HG02981 (cell line): ENCODE measurements around the gene NOS1AP.

ENCODE experiments used
- ATAC-seq: cut with Tn5 transposase; IDR thresholded peaks from one replicate; pipeline ENCODE4 v1.9.1; 2021; ENCODE audit warnings: mild to moderate bottlenecking, moderate library complexity; ENCODE audit not compliant: unreplicated experiment

Gene NOS1AP

DNA sequence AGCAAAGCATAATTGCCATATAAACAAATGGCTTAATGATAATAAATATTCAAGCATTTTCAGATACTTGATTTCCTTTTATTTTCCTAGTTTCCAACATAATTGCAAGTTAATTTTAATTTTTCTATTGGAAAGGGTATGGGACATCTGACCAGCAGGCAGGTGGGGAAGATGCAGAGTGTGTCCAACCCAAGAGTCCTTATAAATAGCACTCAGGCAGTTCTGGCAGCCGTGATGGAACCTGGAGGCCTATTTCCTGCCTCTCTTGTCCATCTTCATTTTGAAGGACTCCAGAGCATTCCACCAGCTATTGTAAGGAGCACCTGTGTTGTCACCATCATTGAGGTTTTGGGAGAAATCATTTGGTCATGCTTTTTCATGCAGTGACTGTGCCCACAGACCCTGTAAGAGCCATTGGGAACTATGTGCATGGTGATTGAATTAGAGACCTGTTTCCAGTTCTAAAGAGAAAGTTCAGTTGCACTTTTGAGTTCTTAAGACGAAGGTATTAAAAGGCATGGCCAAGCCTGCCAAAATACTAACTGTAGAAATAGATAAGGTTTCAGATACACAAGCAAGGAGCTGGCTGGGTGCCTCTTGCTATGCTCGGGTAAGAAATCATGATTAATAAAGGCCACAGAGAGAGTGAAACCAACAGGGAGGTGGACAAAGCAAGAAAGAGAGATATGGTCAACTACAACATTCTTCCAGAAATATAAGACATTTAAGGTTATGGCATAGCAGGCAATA lies 214.9 kb downstream of the NOS1AP start:
- no peak for ATAC-seq

DNA sequence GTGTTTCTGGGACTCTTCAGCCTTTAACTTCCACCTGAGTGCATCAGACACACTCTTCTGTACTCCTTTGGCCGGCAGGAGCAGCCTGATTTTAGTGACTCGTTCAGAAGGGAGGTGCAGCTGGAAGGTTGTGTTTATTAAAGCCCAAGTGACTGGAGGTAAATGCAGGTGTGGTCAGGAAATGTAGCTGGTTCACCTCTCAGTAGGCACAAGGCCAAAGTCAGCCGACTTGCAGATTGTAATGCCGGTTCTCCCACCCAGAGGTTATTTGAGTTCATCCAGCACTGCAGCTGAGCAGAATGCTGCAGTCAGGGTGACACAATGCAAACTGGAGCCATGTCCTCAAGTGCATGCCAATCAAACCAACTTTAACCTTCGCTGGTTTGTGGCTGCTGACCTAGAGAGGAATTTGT lies 215.7 kb downstream of the NOS1AP start:
- no peak for ATAC-seq

DNA sequence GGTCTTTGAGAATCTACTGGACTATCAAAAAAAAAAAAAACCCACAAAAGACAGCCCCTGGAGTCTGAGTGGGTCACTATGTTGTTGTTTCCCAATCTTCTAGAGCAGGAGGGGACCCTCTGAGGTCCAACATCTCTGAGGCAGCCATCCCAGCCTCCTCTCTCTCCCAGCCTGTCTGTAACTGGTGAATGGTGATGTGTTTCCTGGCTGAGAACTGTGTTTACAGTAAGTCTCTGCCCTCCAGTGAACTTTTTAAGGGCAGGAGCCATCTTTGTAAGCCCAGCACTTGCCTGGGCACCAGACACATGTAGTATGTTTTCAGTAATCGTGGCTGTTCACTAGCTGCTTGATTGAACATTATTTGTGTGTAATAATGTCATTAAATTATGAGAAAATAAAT lies 221.5 kb downstream of the NOS1AP start:
- no peak for ATAC-seq

DNA sequence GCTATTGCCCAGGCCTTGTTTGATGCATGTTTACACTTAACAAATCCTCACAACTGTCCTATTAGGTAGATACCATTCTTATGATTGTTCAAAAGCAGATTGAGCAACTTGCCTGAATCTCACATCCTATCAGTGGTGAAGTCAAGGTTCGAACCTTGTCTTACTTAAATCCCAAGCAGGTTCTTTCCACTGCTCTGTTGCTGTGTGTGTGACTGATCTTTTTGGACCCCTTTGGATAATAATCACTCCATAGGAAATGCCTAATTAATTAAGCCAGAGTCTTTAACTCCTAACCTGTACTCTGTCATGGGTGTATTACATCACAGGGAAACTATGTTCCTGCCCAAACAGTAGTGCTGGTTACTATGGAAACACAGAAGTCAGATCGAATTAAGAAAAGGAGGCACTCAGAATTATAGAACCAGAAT lies 222.9 kb downstream of the NOS1AP start:
- no peak for ATAC-seq

DNA sequence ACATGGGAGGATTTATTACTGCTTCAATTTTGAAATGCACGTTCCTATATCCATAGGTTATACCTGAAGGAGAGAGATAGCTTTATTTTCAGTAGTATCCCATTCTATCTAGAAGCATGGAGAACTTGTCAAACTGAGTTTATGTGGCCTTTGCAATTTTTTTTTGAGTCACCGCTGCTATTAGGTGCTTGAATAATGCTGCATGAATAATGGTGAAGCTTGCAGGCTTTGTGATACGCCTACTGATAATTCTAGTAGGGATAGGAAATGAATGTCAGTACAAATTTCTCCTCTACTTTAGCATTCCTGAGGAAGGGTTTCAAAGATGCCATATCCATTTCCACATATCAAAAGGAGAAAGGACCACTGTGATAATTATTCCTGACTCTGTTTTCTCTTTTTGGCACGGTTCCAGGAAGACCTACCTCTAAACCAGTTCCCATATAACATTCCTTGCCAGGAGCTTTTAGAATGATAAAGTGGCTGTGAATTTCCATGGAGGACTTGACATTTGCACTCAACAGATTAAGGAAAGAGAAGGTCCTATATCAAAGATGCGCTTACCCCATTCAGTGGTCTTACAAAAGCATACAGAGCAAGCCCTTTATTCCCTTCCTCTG lies 223.7 kb downstream of the NOS1AP start:
- ATAC-seq: no peak

DNA sequence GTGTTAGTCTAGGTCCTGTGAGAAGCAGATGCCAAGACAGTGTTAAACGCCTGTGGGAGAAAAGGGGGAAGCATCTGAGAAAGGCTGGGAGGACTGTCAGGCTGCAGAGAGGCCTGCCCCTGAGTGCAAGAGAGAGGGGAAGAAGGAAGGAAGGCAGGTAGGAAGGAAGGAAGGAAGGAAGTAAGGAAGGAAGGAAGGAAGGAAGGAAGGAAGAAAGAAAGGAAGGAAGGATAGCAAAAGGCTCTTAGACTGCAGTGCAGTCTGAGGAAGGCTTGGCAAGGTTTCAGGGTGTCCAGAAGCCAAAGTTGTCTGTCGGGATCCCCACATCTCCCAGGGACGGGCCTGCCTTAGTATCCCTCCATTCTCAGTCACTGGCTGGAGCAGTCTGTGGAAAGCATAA lies 224.5 kb downstream of the NOS1AP start:
- ATAC-seq: no peak

DNA sequence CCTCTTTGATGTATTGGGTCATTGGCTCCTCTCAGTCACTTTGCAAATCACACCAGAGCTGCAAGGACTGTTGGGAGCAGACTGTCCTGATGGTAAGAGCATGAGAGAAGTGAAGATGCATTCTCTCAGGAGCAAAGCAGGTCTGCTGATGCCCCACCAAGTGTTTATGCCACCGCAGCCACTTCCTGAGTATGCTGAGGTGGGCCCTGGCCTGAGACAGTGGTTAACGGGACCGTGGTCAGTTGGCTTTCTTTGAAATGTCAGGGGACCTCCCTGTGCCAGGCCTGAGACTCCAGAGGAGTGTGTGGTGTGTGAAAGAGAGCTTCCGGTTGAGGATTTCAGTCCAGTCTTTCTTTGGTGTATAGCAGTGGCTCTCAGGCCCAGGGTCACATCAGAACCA lies 227.7 kb downstream of the NOS1AP start:
- ATAC-seq: no peak

DNA sequence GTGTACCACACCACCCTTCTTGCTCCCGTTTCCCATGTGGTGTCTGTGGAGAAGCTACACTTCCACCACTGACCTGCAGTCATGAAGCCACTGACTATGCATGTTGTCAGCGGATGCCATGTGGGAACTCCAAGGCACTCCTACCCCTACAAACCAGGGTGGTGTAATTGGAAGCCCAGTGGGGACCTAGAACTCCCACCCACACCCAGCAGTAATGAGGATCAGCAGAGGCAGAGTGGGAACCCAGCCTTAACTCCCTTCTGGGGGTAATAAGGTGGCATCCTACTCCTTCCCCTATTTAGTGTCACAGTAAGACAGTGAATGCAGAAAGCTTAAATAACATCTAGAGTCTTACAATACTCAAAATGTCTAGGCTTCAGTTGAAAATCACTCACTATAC lies 228.8 kb downstream of the NOS1AP start:
- no peak for ATAC-seq

DNA sequence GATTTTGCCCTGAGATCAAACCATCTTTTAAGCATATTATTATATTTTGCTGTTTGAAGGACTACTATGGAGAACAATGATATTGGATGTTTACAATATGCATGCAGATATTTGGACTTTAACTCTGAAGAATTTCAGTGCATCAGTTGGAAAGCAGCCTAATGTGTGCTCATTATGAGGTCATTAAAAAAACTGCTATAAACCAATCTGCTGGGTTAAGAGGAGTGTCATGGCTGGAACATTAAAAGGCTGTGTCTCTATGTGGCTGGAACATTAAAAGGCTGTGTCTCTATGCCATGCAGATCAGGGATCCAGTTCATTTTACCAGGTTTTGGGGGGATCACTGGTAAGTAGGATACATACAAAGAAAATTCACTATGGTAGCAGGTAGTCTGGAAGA lies 229.5 kb downstream of the NOS1AP start:
- ATAC-seq: no peak

DNA sequence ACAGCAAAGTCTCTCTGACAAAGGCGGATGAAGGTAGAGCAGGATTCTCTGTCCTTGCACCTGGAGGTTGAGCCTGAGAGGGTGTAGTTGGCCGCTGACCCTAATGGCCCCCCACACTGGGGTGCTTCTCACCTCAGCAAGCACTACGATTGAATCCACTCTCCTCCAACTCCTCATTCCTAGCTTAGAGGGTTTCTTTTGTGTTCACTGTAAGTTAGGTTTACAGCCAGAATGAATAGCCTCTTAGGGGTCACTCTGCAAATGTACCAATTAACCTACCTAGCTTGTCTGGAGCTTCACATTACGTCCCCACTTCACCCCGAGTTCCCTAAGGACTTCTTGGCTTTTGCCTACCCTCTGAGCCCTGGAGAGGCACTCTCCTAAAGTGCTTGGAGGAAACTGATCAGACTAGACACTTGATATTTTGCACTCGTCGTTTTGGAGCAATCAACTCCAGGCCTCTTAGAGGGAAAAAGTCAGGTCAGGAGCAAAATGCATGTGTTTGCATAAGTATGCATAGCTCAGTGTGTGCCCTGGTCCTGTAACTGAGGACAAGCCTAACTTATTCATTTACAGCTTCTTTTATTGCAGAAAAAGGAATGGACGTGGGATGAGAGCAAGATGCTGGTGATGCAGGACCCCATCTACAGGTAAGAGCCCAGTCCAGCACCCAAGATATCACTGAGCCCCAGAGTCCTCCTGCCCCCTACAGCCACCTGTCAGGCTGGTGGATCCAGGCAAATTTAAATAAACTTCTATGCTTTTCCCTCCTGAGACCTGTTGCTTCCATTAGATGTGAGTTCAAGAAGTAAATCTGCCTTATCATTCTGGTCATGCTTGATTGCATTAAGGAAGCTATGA lies 230.8 kb downstream of the NOS1AP start:
- no peak for ATAC-seq

DNA sequence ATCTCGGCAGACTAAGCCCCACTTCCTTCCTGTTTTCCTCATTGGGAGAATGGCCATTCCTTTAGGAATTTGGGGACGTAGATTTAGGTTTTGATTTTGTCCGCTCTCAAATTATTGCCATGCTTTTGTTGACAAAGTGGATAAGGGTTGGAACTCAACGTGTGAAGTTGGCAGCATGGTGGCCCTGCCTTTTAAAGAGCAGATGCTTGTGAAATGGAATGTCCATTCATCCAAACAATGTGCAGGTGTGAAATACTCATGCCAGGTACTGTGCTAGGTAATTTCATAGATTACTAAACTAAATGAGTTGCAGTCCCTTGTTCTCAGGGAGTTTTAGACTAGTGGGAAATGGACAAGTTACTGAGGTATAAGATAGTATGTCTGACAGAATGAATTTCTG lies 232.2 kb downstream of the NOS1AP start:
- ATAC-seq: no peak

DNA sequence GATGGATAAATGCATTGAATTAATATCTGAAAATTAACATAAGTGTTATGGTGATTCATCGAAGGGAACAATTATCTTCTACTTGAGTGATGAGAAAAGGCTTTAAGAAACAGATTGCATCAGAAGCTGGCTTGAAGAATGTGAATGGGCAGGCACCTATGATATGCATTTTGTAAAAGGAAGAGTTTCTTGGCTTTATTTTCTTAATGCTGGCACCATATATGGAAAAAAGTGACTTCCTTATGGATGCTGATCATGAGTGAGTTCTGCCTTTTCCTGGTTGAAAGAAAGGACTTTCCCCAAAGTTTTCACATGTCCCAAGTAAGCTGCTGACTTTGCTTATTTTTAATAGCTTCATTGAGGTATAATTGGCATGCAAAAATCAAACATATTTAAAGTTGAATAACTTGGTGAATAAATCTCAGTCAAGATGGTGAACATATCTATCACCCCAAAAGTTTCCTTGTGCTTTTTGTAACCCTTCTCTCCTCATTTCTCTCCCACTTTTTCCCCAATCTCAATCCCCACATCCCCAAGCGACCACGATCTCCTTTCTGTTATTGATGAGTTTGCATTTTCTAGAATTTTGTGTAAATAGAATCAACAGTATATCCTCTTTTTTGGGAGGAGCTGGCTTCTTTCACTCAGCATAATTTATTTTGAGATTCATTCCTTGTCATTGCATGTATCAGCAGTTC lies 233.0 kb downstream of the NOS1AP start:
- ATAC-seq: no peak

DNA sequence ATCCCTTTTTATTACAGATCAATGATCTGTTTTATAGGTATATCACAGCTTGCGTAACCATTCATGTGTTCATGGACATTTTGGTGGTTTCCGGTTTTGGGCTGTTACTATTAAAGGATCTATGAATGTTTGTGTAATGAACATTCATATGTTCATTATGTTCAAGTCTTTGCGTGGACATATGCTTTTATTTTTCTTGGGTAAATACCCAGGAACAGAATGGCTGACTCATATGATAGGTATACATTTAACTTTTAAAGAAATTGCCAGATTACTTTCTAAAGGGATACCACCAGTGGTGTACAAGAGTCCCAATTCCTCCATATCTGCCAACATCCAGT lies 233.5 kb downstream of the NOS1AP start:
- ATAC-seq: no peak

DNA sequence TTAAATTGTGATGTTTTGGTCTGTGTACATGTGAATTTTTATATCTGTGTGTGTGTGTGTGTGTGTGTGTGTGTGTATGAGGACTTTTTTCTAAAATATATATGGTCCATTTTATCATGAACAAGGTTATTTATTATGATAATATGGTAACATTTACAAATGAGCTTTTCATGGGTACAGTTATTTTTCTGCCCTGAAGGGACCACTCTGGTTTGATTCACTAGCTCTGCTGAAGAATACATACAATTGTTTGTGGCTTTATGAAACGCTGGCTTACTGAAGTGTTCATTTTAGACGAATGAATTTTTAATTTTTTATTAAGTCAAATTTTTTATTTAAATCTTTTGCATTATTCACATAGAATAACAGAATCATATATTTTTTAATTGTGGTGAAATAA lies 235.2 kb downstream of the NOS1AP start:
- no peak for ATAC-seq

DNA sequence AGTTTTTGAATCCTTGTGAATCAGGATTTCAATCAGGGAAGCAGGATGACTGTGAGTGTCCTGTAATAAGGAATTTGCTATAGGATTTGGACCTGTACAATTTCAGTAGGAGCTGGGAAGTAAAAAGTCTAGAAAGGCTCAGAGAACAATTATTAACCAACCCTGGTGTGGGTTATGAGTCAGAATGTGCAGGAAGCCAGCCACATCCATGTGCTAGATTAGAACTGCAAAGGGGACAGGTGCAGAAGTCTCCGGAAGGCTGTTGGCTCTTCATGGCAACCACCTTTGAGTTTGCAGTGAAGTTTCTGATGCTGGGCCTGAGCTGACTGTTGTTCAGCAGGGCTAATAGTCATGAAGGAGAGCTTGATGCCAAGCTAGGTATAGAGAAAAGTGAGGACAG lies 236.5 kb downstream of the NOS1AP start:
- ATAC-seq: peak; percentile 80

DNA sequence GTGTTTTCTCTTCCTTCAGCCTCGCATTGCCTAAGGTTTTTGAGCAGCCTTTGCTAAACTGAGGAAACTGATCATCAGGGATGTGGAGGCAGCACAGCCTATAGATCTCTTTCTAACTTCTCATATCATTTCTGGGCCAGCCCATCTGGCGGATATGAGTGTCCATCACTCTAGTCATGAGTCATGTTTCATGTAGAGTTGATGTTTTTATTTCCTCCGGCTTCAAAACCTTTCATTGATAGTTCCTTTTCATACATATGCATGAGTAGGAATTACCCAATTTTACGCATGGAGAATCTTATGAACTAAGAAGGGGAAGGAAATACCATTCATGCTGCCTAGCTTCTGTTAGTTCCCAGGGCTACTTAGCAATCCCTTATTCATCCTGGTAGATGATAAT lies 240.8 kb downstream of the NOS1AP start:
- ATAC-seq: no peak

DNA sequence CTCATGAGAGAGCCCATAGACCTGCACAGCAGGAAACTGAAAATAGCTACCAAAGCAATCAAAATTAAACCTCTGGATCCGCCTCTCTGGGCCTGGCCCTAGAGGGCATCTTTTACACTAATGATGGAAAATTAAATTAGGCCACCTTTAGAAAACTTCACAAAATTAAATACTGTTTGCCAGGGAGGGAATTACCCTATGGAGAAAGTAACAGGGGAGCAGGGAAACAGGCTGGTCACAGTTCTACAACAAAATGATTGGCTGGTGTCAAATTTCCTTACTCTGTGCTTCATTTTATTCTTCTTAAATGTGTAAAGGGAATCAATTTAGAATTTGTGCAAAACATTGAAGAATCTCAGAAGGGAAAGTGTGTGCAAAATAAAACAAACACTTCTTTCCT lies 244.7 kb downstream of the NOS1AP start:
- ATAC-seq: no peak

DNA sequence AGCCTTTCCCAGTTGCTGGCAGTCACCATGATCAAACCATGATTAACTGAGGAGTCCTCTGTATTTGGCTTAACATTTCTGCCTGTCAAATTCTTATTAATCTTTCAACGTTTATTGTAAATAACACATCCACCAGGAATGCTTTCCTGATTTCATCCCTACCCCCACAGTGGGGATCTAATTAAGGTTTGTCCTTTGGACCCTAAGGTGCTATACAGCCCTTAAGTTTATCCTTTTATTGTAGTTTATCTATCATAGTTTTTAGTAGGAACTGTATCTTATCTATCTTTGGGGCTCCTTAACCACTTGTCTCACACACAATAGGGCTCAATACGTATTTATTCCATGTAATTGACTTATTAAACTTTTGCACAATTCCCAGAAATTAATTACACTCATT lies 246.2 kb downstream of the NOS1AP start:
- ATAC-seq: no peak

DNA sequence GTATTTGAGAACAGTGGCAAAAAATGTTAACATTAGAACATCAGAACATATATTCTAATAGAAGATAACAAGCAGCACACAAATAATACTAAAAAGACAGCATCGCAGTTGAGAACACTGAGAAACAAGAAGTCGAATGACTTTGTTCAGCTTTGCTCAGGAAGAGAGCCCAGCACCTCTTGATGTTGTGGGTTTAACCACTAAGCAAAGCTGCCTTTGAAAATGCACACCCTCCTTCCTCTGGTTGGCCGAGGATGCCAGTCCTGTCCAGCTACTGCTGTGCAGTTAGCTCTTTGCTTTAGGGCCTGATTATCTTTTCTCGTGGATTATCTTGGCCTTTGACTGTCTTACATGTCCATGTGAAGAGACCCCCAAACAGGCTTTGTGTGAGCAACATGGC lies 246.7 kb downstream of the NOS1AP start:
- ATAC-seq: no peak

DNA sequence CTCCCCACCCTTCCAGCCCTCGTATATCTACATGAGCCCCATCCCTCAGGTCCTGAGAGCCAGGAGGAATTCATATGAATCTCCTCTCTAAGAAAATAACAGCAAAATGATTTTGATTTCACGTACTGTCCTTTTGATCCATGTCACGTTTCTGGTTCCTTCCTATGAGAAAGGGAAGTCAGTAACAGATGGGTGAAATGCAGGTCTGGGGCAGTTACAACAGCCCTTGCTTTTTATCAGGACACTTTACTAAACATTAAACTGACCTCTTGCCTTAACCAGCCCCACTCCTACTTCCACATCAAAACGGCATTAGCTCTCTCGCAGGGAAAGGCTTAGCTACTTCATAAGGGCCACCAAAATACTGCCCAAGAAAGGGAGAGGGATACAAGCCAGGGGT lies 248.1 kb downstream of the NOS1AP start:
- ATAC-seq: no peak

DNA sequence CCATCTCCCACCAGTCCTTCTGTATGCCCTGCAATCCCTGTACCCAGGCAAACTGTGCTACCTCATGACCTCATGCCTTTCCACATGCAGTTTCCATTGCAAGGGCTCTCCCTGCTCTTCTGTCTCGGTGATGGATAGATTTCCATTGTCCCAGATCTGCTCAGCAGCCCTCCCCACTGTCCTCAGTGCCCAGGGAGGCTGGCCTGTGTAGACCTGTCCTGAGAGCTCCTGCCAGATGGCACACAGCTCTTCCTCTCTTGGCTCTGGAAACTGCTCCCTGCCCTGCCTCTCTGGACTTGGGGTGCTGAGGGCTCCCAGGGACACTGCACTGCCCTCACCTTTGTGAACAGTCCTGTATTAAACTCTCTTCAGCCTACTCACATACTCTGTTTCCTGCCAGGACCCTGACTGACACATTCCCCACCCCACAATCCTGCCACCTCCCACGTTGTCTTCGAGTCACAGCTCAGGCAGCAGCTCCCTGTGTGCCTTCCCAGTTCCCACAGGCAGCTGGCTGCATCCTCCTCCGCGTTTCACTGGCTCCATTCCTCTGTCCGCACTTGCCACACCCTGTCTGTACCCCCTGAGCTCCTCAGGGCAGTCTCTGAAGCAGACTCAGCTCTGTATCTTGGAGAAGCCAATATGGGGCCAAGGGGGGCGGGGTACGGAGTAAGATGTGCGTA lies 250.1 kb downstream of the NOS1AP start:
- ATAC-seq: no peak
